Neural crest cell (in vitro differentiated cells): ENCODE data around the gene SCN3A. TPM values are rescaled to one million over a fixed set of nuclear protein-coding genes. Genes with fewer than 3 reads are reported as not detected.

Experiments
- DNase-seq: peaks from one replicate; pipeline ENCODE4 v3.0.0; 2021; ENCODE audit warnings: low read depth, mixed read lengths, low spot score
- H3K27ac Mint-ChIP-seq: one replicate; pipeline ENCODE4 v1.8.0; 2021; ENCODE audit warnings: mild to moderate bottlenecking, mixed read lengths; ENCODE audit not compliant: unreplicated experiment
- H3K27me3 Mint-ChIP-seq: 2 replicates; pipeline ENCODE4 v1.8.0; 2021; ENCODE audit warnings: low read depth, mild to moderate bottlenecking, mixed read lengths
- H3K36me3 Mint-ChIP-seq: 2 replicates; pipeline ENCODE4 v1.8.0; 2021; ENCODE audit warnings: low read depth, mild to moderate bottlenecking, mixed read lengths
- H3K4me1 Mint-ChIP-seq: 2 replicates; pipeline ENCODE4 v1.8.0; 2021; ENCODE audit warnings: mixed read lengths
- H3K4me3 Mint-ChIP-seq: one replicate; pipeline ENCODE4 v1.8.0; 2021; ENCODE audit warnings: mild to moderate bottlenecking, mixed read lengths
- H3K9me3 Mint-ChIP-seq: 2 replicates; pipeline ENCODE4 v1.8.0; 2021; ENCODE audit warnings: mixed read lengths
- total RNA-seq: library from RNA; stranded (reverse); gene quantifications from 2 replicates; pipeline ENCODE4 v1.2.1, GENCODE V29; 2021
- TF ChIP-seq, protein P1 (sequence below): fragments of 200-600 bp; sonication (generic); conservative IDR thresholded peaks from 2 replicates; pipeline ENCODE4 v1.5.0; 2021; ENCODE audit warnings: antibody characterized with exemption, mild to moderate bottlenecking

The SCN3A gene
- total RNA-seq, 1 donor from 2014 or later = 4.9 TPM

DNA sequence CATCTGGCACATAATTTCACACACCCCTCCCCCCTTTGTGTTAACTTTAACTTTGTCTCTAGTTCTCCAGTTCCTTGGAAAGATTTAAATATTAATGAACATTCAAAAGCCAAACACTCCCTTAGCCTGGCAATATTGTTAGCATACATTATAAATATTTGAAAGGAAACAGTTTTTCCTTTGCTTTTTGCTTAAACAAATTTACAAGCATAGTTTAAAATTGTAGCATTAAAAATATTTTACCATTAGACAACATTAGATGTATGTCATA lies 135.4 kb downstream of the SCN3A start:
- TF ChIP-seq, protein P1, sequence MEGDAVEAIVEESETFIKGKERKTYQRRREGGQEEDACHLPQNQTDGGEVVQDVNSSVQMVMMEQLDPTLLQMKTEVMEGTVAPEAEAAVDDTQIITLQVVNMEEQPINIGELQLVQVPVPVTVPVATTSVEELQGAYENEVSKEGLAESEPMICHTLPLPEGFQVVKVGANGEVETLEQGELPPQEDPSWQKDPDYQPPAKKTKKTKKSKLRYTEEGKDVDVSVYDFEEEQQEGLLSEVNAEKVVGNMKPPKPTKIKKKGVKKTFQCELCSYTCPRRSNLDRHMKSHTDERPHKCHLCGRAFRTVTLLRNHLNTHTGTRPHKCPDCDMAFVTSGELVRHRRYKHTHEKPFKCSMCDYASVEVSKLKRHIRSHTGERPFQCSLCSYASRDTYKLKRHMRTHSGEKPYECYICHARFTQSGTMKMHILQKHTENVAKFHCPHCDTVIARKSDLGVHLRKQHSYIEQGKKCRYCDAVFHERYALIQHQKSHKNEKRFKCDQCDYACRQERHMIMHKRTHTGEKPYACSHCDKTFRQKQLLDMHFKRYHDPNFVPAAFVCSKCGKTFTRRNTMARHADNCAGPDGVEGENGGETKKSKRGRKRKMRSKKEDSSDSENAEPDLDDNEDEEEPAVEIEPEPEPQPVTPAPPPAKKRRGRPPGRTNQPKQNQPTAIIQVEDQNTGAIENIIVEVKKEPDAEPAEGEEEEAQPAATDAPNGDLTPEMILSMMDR = no peak
- peaks cover 2% of the 10 kb centered on the region for H3K36me3 Mint-ChIP-seq
- H3K4me3 Mint-ChIP-seq = peak overlapping the region; percentile 89
- peaks cover 46% of the 10 kb centered on the region for H3K4me1 Mint-ChIP-seq
- peaks cover 5% of the 10 kb centered on the region for H3K9me3 Mint-ChIP-seq
- no peak for DNase-seq
- H3K27me3 Mint-ChIP-seq = no peaks in the 10 kb centered on the region
- H3K27ac Mint-ChIP-seq = peak overlapping the region; percentile 99

DNA sequence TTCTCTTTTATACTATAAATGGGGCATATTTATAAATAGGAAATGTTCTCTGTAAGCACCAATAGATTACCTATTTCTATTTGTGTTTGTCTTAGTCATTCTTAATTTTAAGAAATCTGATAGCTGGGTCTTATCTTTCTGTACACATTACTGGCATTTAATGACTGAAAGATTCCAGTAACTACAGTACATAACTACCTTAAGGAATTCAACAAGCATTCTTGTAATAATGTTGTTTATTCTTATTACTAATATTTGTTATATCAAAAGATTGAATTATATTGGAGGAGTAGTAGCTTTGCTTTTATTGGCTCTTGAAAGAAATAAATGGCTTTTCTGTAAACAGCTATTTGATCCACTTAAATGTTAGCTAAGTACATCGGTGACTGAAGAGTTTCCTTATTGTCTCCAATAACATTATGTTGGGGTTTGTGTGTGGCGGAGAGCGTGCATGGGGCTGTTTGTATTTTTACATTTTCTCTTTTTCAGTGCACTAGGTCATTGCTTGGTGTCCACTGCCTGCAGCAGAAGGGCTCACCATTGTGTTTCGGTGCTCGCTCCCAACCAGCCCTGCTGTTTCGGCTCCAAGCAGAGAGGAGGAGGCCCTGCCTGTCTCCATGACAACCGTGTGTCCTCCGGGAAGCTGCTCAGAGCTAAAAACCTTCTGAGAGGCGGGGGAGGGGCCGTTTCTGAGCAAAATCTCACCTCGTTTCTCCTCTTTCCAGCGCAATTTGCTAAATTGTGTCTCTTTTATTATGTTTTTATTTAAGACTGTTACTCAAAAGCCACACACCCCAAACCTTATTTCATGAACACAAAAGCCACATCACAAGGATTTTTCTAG lies 136.0 kb downstream of the SCN3A start:
- Mint-ChIP-seq H3K4me1 (peaks cover 46% of the 10 kb centered on the region), H3K4me3 (peak overlapping the region; percentile 89), H3K27me3 (no peaks in the 10 kb centered on the region), H3K27ac (peak overlapping the region; percentile 99), H3K36me3 (peaks cover 2% of the 10 kb centered on the region), H3K9me3 (peaks cover 4% of the 10 kb centered on the region)
- TF ChIP-seq, protein P1 = no peak
- peak; percentile 70 for DNase-seq

DNA sequence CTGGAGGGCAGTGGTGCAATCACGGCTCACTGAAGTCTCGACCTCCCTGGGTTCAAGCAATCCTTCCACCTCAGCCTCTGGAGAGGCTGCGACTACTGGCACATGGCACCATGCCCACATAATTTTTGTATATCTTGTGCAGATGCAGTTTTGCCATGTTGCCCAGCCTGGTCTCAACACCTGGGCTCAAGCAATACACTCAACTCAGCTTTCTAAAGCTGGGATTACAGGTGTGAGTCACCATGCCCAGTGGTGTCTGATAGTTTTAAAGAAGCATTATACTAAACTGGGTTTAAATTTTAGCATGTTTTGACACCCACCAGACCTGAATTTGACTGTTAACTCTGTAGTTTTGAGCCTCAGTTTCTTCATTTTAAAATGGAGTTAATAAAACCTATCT lies 139.1 kb downstream of the SCN3A start:
- peaks cover 36% of the 10 kb centered on the region for H3K4me1 Mint-ChIP-seq
- no peaks in the 10 kb centered on the region for H3K27me3 Mint-ChIP-seq
- TF ChIP-seq, protein P1 = no peak
- H3K4me3 Mint-ChIP-seq = no peak overlapping the region
- no peak for DNase-seq
- H3K36me3 Mint-ChIP-seq = no peaks in the 10 kb centered on the region
- H3K27ac Mint-ChIP-seq = no peak overlapping the region
- no peaks in the 10 kb centered on the region for H3K9me3 Mint-ChIP-seq

DNA sequence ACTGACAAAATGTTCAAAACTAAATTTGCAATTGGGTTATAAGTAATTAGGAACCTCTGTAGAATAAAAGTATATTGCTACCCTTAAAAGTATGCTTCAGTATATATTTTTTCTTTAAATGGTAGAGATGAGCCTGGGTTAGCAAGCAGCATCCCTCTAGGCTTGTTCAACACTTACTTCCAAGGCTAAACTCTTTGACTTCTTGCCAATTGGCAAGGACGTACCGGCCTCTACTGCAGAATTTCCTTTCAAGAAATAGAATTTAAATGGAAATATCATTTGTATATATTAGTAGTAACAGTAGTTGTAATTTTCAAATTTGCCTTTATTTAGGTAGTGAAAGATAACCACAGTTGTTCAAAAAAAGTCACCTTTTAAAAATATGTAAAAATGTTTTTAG lies 143.4 kb downstream of the SCN3A start:
- Mint-ChIP-seq H3K4me3 (no peak overlapping the region), H3K9me3 (no peaks in the 10 kb centered on the region), H3K27me3 (no peaks in the 10 kb centered on the region), H3K4me1 (peaks cover 3% of the 10 kb centered on the region), H3K36me3 (no peaks in the 10 kb centered on the region), H3K27ac (no peak overlapping the region)
- TF ChIP-seq, protein P1 = no peak
- no peak for DNase-seq

DNA sequence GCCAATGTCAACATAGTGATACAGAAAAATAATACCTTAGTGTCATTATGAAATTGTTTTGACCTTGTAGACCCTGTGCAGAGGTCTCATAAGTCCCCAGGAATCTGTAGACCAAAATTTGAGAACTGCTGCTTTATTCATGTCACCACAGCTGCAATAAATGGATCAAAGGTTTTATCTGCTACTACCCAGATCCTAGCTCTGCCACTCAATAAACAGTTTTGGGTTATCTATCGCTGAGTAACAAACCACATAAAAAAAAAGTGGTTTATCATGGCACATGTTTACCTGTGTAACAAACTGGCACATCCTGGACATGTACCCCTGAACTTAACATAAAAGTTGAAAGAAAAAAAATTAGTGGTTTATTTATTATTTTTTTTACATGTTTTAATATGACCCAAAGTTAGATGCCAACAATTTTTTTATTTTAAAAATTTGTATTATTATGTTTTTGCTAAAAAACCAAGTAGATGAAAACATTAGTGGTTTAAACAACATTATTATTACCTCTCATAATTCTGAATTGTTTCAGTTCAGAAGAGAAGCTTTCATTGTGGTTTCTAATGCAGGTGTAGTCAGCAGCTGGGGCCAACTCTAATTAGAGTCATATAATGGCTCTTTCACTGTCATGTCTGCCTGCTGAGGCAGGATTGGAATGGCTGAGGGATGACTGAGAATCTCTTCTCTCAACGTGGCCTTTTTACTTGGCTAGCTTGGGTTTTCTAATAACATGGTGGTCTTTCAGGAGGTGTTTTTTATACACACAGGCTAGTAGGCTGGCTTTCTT lies 145.2 kb downstream of the SCN3A start:
- Mint-ChIP-seq H3K4me3 (no peak overlapping the region), H3K27me3 (no peaks in the 10 kb centered on the region), H3K9me3 (no peaks in the 10 kb centered on the region), H3K36me3 (no peaks in the 10 kb centered on the region), H3K4me1 (peaks cover 16% of the 10 kb centered on the region), H3K27ac (no peak overlapping the region)
- no peak for DNase-seq
- TF ChIP-seq, protein P1 = no peak
